GM23338 (cell line): ENCODE results near the gene CES4A. TPM values are rescaled to one million over a fixed set of nuclear protein-coding genes. Genes with fewer than 3 reads are reported as not detected.

Experiments
- ATAC-seq: fragments of 200-7000 bp; cut with Tn5 transposase; 3 replicates; pipeline ENCODE4 v1.9.1; 2020
- DNase-seq: peaks from one replicate; pipeline ENCODE4 v3.0.0-alpha.2; 2015; ENCODE audit warnings: low spot score
- H2AFZ ChIP-seq: fragments of 200-600 bp; sonication (generic); 2 replicates; pipeline ENCODE4 v1.8.0; 2016; ENCODE audit warnings: antibody characterized with exemption, mild to moderate bottlenecking, moderate library complexity
- H3F3A ChIP-seq: fragments of 200-600 bp; sonication (generic); replicated peaks from 2 replicates; pipeline ENCODE4 v1.8.0; 2017; ENCODE audit warnings: antibody characterized with exemption, mixed run types, low read depth
- H3K27ac ChIP-seq: fragments of 200-600 bp; sonication (generic); 2 replicates; pipeline ENCODE4 v1.6.1; 2016; ENCODE audit warnings: low read depth
- H3K27me3 ChIP-seq: fragments of 200-600 bp; sonication (generic); 2 replicates; pipeline ENCODE4 v1.8.0; 2016; ENCODE audit warnings: mild to moderate bottlenecking, mixed run types, moderate library complexity; ENCODE audit not compliant: insufficient read depth
- H3K36me3 ChIP-seq: fragments of 200-600 bp; sonication (generic); 2 replicates; pipeline ENCODE4 v1.8.0; 2016; ENCODE audit warnings: mild to moderate bottlenecking; ENCODE audit not compliant: insufficient read depth
- H3K4me1 ChIP-seq: fragments of 200-600 bp; sonication (generic); 2 replicates; pipeline ENCODE4 v1.8.0; 2016; ENCODE audit warnings: mild to moderate bottlenecking, moderate library complexity; ENCODE audit not compliant: insufficient read depth
- H3K4me2 ChIP-seq: fragments of 200-600 bp; sonication (generic); 2 replicates; pipeline ENCODE4 v1.7.1; 2017; ENCODE audit warnings: mixed run types
- H3K4me3 ChIP-seq: fragments of 200-600 bp; sonication (generic); 2 replicates; pipeline ENCODE4 v1.6.1; 2016; ENCODE audit warnings: mixed run types
- H3K79me2 ChIP-seq: fragments of 200-600 bp; sonication (generic); replicated peaks from 2 replicates; pipeline ENCODE4 v1.8.0; 2017; ENCODE audit warnings: mild to moderate bottlenecking; ENCODE audit not compliant: insufficient read depth
- H3K9me2 ChIP-seq: fragments of 200-600 bp; sonication (generic); 2 replicates; pipeline ENCODE4 v1.8.0; 2017; ENCODE audit not compliant: insufficient read depth
- H4K20me1 ChIP-seq: fragments of 200-600 bp; sonication (generic); replicated peaks from 2 replicates; pipeline ENCODE4 v1.8.0; 2017; ENCODE audit warnings: mild to moderate bottlenecking; ENCODE audit not compliant: insufficient read depth
- H3K27ac Mint-ChIP-seq: 2 replicates; pipeline ENCODE4 v1.8.0; 2020; ENCODE audit warnings: inconsistent platforms, mild to moderate bottlenecking, moderate library complexity, mixed read lengths
- H3K27me3 Mint-ChIP-seq: 3 replicates; pipeline ENCODE4 v1.8.0; 2022; ENCODE audit warnings: low read depth, mild to moderate bottlenecking, moderate library complexity, mixed read lengths, inconsistent platforms; ENCODE audit not compliant: insufficient read depth, poor library complexity
- H3K36me3 Mint-ChIP-seq: 3 replicates; pipeline ENCODE4 v1.8.0; 2021; ENCODE audit warnings: low read depth, mild to moderate bottlenecking, inconsistent platforms, moderate library complexity, mixed read lengths
- H3K4me1 Mint-ChIP-seq: 3 replicates; pipeline ENCODE4 v1.8.0; 2020; ENCODE audit warnings: mild to moderate bottlenecking, inconsistent platforms, mixed read lengths
- H3K4me3 Mint-ChIP-seq: 3 replicates; pipeline ENCODE4 v1.8.0; 2021; ENCODE audit warnings: moderate library complexity, mild to moderate bottlenecking, inconsistent platforms, mixed read lengths
- H3K9me3 Mint-ChIP-seq: 3 replicates; pipeline ENCODE4 v1.8.0; 2020; ENCODE audit warnings: moderate library complexity, mild to moderate bottlenecking, inconsistent platforms, mixed read lengths
- CREB1 ChIP-seq: fragments of 250-450 bp; sonication (Bioruptor Pico); IDR thresholded peaks from 2 replicates; pipeline ENCODE4 v1.5.0; 2020; ENCODE audit warnings: low read depth, mild to moderate bottlenecking, moderate library complexity
- CTCF ChIP-seq, 2 experiments: fragments of 200-600 bp in 1 of 2; sonication (generic) in 1 of 2; conservative IDR thresholded peaks; 2 replicates each; pipeline versions ENCODE4 v1.5.1 to v1.6.1; 2016 to 2017; ENCODE audit warnings: antibody characterized with exemption in 2 of 2, low read depth in 2 of 2, mild to moderate bottlenecking in 2 of 2, moderate library complexity in 1 of 2
- EZH2 ChIP-seq: fragments of 200-600 bp; sonication (generic); IDR thresholded peaks from one replicate; pipeline ENCODE4 v1.8.0; 2017; ENCODE audit warnings: antibody characterized with exemption, mild to moderate bottlenecking, low read depth; ENCODE audit not compliant: unreplicated experiment
- POLR2AphosphoS5 ChIP-seq: IDR thresholded peaks from 2 replicates; pipeline ENCODE4 v1.6.1; 2016; ENCODE audit warnings: antibody characterized with exemption, low read depth
- REST ChIP-seq: IDR thresholded peaks from one replicate; pipeline ENCODE4 v1.6.1; 2018; ENCODE audit warnings: antibody characterized with exemption; ENCODE audit not compliant: unreplicated experiment
- STAT1 ChIP-seq: IDR thresholded peaks from one replicate; pipeline ENCODE4 v1.6.1; 2016; ENCODE audit warnings: antibody characterized with exemption; ENCODE audit not compliant: unreplicated experiment
- ZNF114 ChIP-seq: fragments of 250-450 bp; sonication (Bioruptor Pico); IDR thresholded peaks from 2 replicates; pipeline ENCODE4 v1.5.0; 2020; ENCODE audit warnings: mild to moderate bottlenecking, moderate library complexity
- ZNF462 ChIP-seq: fragments of 250-450 bp; sonication (Bioruptor Pico); IDR thresholded peaks from 2 replicates; pipeline ENCODE4 v1.5.0; 2020; ENCODE audit warnings: mild to moderate bottlenecking, moderate library complexity
- polyA plus RNA-seq: library from polyadenylated mRNA; unstranded; fragments of >200 nt; fragmentation: Nextera tagmentation; extraction: Ambion mirVana; gene quantifications from 2 replicates; pipeline ENCODE4 v1.2.1, GENCODE V29; 2016
- total RNA-seq: library from RNA; depleted of rRNA; stranded (reverse); fragments of >200 nt; shearing (Covaris generic); gene quantifications from 2 replicates; pipeline ENCODE4 v1.2.3, GENCODE V29; 2014

CES4A gene
- total and polyA plus RNA-seq, 2 experiments from 2014 or later, result 0.10 to 0.42 TPM

GRCh38 chr16:66979011-66979717 is 9.2 kb upstream of the CES4A start:
- Histone ChIP-seq H3F3A (no peaks in the 10 kb centered on the region), H3K27ac (no peak overlapping the region), H3K9me2 (no peaks in the 10 kb centered on the region), H3K79me2 (no peaks in the 10 kb centered on the region), H3K4me1 (no peaks in the 10 kb centered on the region), H2AFZ (no peak overlapping the region), H3K36me3 (no peaks in the 10 kb centered on the region), H3K4me2 (no peak overlapping the region), H3K27me3 (no peaks in the 10 kb centered on the region), H3K4me3 (no peak overlapping the region), H4K20me1 (no peaks in the 10 kb centered on the region)
- no peaks in the 10 kb centered on the region for H3K9me3 Mint-ChIP-seq
- ATAC-seq, result no peak
- H3K27ac Mint-ChIP-seq, result no peak overlapping the region
- peaks cover 3% of the 10 kb centered on the region; the same call in 1 of the 3 replicates for H3K4me1 Mint-ChIP-seq
- no peak overlapping the region for H3K4me3 Mint-ChIP-seq
- H3K36me3 Mint-ChIP-seq, result no peaks in the 10 kb centered on the region
- DNase-seq, result no peak
- peaks cover 7% of the 10 kb centered on the region for H3K27me3 Mint-ChIP-seq
- TF ChIP-seq CREB1 (CRISPR knock-in tag) (no peak), STAT1 (no peak), CTCF (conservative IDR thresholded peaks at IDR 0.05; ENCODE audit: low read depth in 2 of 2) (no peak), POLR2AphosphoS5 (no peak), ZNF114 (no peak), REST (no peak), EZH2 (no peak), ZNF462 (CRISPR knock-in tag) (no peak)
